Endothelial cell of umbilical vein (primary cell): ENCODE results near the gene KCNIP3. TPM values are rescaled to one million over a fixed set of nuclear protein-coding genes. Genes with fewer than 3 reads are reported as not detected.

Experiments used
- BruUV-seq: library from RNA; stranded (reverse); fragments of 400-500 nt; replicated peaks from 2 replicates; lab custom pipeline; 2021; lab: Mats Ljungman, UMichigan
- CTCF ChIA-PET: fragments of 300-600, 350-600 bp; sonication (Branson Sonifier 250); formaldehyde crosslinking; loops from one replicate; lab custom pipeline; 2021; ENCODE audit warnings: antibody characterized with exemption, inconsistent platforms; lab: Charles Lee
- POLR2A ChIA-PET: fragments of 300-600, 350-600 bp; sonication (Branson Sonifier 250); formaldehyde crosslinking; loops from one replicate; lab custom pipeline; 2021; ENCODE audit warnings: antibody characterized with exemption, inconsistent platforms; lab: Charles Lee
- DNase-seq: peaks from one replicate; pipeline ENCODE4 v3.0.0-alpha.2; 2011; ENCODE audit warnings: low read depth, low spot score
- FAIRE-seq: peaks from 2 replicates; lab custom pipeline; 2011; peaks lifted over from hg19 to GRCh38; lab: Jason Lieb, UNC
- H2AFZ ChIP-seq: 2 replicates; pipeline ENCODE4 v1.6.0; 2012; ENCODE audit warnings: low read depth, low read length, control low read depth, inconsistent platforms
- H3K27ac ChIP-seq: 2 replicates; pipeline ENCODE4 v1.5.1; 2011; ENCODE audit warnings: low read depth, mild to moderate bottlenecking, control low read depth, low read length, moderate library complexity; ENCODE audit not compliant: insufficient read depth
- H3K27me3 ChIP-seq, 2 experiments: 2 replicates each; pipeline versions ENCODE4 v1.6.0 to v1.6.1; 2011; ENCODE audit warnings: low read length in 2 of 2, mixed read lengths in 1 of 2; ENCODE audit not compliant: control insufficient read depth in 2 of 2, insufficient read depth in 2 of 2
- H3K36me3 ChIP-seq, 2 experiments: 2 replicates in 1 of 2; 3 replicates in 1 of 2; pipeline ENCODE4 v1.5.1; 2011; ENCODE audit warnings: low read length in 2 of 2, mild to moderate bottlenecking in 1 of 2, moderate library complexity in 1 of 2; ENCODE audit not compliant: control insufficient read depth in 2 of 2, insufficient read depth in 2 of 2; ENCODE audit errors: extremely low read depth in 1 of 2
- H3K4me1 ChIP-seq: 3 replicates; pipeline ENCODE4 v1.5.1; 2011; ENCODE audit warnings: mild to moderate bottlenecking, low read length; ENCODE audit not compliant: control insufficient read depth, insufficient read depth; ENCODE audit errors: extremely low read depth
- H3K4me2 ChIP-seq: 2 replicates; pipeline ENCODE4 v1.6.1; 2011; ENCODE audit warnings: low read length, control low read depth, mixed read lengths; ENCODE audit not compliant: insufficient read depth
- H3K4me3 ChIP-seq, 3 experiments: fragments of 200-600 bp in 1 of 3; sonication (generic), shearing (Covaris generic) in 1 of 3; replicated peaks in 1 of 3; 2 replicates each; pipeline ENCODE4 v1.5.1; 2011 to 2016; ENCODE audit warnings: control low read depth in 3 of 3, low read length in 3 of 3, mild to moderate bottlenecking in 2 of 3, inconsistent platforms in 1 of 3, low read depth in 1 of 3, moderate library complexity in 1 of 3; ENCODE audit not compliant: insufficient read depth in 1 of 3
- H3K79me2 ChIP-seq: 2 replicates; pipeline ENCODE4 v1.6.0; 2012; ENCODE audit warnings: low read length, inconsistent platforms; ENCODE audit not compliant: control insufficient read depth, insufficient read depth
- H3K9ac ChIP-seq: replicated peaks from 2 replicates; pipeline ENCODE3; 2011; ENCODE audit warnings: low read length, control low read depth; ENCODE audit not compliant: insufficient read depth; ENCODE audit errors: extremely low read depth
- H3K9me1 ChIP-seq: replicated peaks from 3 replicates; pipeline ENCODE4 v1.6.0; 2011; ENCODE audit warnings: mild to moderate bottlenecking, low read length; ENCODE audit not compliant: control insufficient read depth, insufficient read depth; ENCODE audit errors: extremely low read depth
- H3K9me3 ChIP-seq: replicated peaks from 2 replicates; pipeline ENCODE4 v1.5.1; 2012; ENCODE audit warnings: low read length, inconsistent platforms; ENCODE audit not compliant: control insufficient read depth, insufficient read depth
- H4K20me1 ChIP-seq: replicated peaks from 2 replicates; pipeline ENCODE3; 2011; ENCODE audit warnings: mild to moderate bottlenecking, low read length; ENCODE audit not compliant: control insufficient read depth, insufficient read depth; ENCODE audit errors: extremely low read depth
- CTCF ChIP-seq, 2 donors: IDR thresholded peaks; 1 replicate in 1 of 2; 2 replicates in 1 of 2; pipeline ENCODE4 v1.5.1; 2011; ENCODE audit warnings: low read length in 2 of 2, mild to moderate bottlenecking in 2 of 2, moderate library complexity in 2 of 2, control low read depth in 1 of 2, inconsistent platforms in 1 of 2, low read depth in 1 of 2; ENCODE audit not compliant: insufficient read depth in 1 of 2; ENCODE audit errors: extremely low read depth in 1 of 2
- EZH2 ChIP-seq: IDR thresholded peaks from 2 replicates; pipeline ENCODE4 v1.6.1; 2012; ENCODE audit warnings: borderline replicate concordance, low read depth, mild to moderate bottlenecking, moderate library complexity, low read length, inconsistent platforms; ENCODE audit not compliant: severe bottlenecking
- FOS ChIP-seq: IDR thresholded peaks from 2 replicates; pipeline ENCODE4 v1.6.1; 2011; ENCODE audit warnings: mild to moderate bottlenecking, low read length, moderate library complexity, borderline replicate concordance; ENCODE audit not compliant: insufficient read depth
- GATA2 ChIP-seq: IDR thresholded peaks from 2 replicates; pipeline ENCODE4 v1.7.0; 2011; ENCODE audit warnings: low read depth, mild to moderate bottlenecking, moderate library complexity, mixed read lengths, low read length; ENCODE audit not compliant: insufficient read length, insufficient read depth
- JUN ChIP-seq: IDR thresholded peaks from 2 replicates; pipeline ENCODE4 v1.6.1; 2011; ENCODE audit warnings: borderline replicate concordance, low read depth; ENCODE audit not compliant: insufficient read length, insufficient read depth
- MAX ChIP-seq: IDR thresholded peaks from 2 replicates; pipeline ENCODE4 v1.6.1; 2011; ENCODE audit not compliant: insufficient read depth, insufficient read length
- MYC ChIP-seq: IDR thresholded peaks from one replicate; pipeline ENCODE4 v1.6.1; 2011; ENCODE audit warnings: mild to moderate bottlenecking, low read depth, low read length
- POLR2A ChIP-seq: IDR thresholded peaks from 2 replicates; pipeline ENCODE4 v1.6.1; 2012; ENCODE audit warnings: low read depth, mild to moderate bottlenecking, control low read depth, low read length
- POLR2AphosphoS5 ChIP-seq: IDR thresholded peaks from 2 replicates; pipeline ENCODE4 v1.6.1; 2012; ENCODE audit warnings: low read depth, mild to moderate bottlenecking, control low read depth, low read length, moderate library complexity; ENCODE audit not compliant: insufficient read depth
- dilution Hi-C: fragments of 300-500 bp; cut with MboI; formaldehyde crosslinking; loops from one replicate; pipeline ENCODE4 v1.15.0; 2019; ENCODE audit warnings: low sequenced_read_pairs; ENCODE audit not compliant: extremely low pct_ligation_motif_present
- intact Hi-C: fragments of 100-400 bp; cut with micrococcal nuclease; formaldehyde crosslinking; loops from one replicate; pipeline ENCODE4 v1.10.0; 2022
- polyA plus RNA-seq, 4 experiments: library from polyadenylated mRNA; depleted of rRNA in 3 of 4; stranded (reverse) in 3 of 4; unstranded in 1 of 4; fragments of >200 nt; gene quantifications; 2 replicates each; pipeline versions ENCODE4 v1.2.1 to v1.2.3, GENCODE V29; 2011 to 2012; ENCODE audit warnings: missing spikeins in 1 of 4
- total RNA-seq: library from RNA; stranded (reverse); gene quantifications from 2 replicates; pipeline ENCODE4 v1.2.3, GENCODE V29; 2021

The KCNIP3 gene
- total and polyA plus RNA-seq, 2 donors (not counting 3 experiments of a cell fraction or from before 2014, with no cell fraction given): 0.12 to 0.62 TPM

GRCh38 chr2:95337829-95338228 is 40.7 kb downstream of the KCNIP3 start:
- Histone ChIP-seq H3K9me1 (no peaks in the 10 kb centered on the region), H3K4me2 (no peak overlapping the region), H3K27me3 (peaks cover 1 to 8% of the 10 kb centered on the region in 2 experiments), H2AFZ (no peak overlapping the region), H3K9me3 (no peaks in the 10 kb centered on the region), H3K9ac (no peak overlapping the region), H3K4me1 (no peaks in the 10 kb centered on the region), H3K36me3 (no peaks in the 10 kb centered on the region), H3K27ac (no peak overlapping the region), H3K79me2 (no peaks in the 10 kb centered on the region), H3K4me3 (no peak overlapping the region), H4K20me1 (no peaks in the 10 kb centered on the region)
- dilution Hi-C loops (no loop called here), intact Hi-C loops (no loop called here)
- POLR2A ChIA-PET: no interaction called here
- DNase-seq (no peak), FAIRE-seq (no peak)
- TF ChIP-seq MAX: no peak
- no peak for TF ChIP-seq POLR2AphosphoS5
- no peak for TF ChIP-seq GATA2
- no peak for TF ChIP-seq JUN
- TF ChIP-seq EZH2: no peak
- BruUV-seq: no TSS peak
- CTCF ChIA-PET: no interaction called here

GRCh38 chr2:95342556-95343320 is 45.6 kb downstream of the KCNIP3 start:
- no peaks in the 10 kb centered on the region for H3K36me3 ChIP-seq
- no peak overlapping the region for H3K4me3 ChIP-seq
- dilution Hi-C loops (no loop called here), intact Hi-C loops (no loop called here)
- H2AFZ ChIP-seq: no peak overlapping the region
- no peaks in the 10 kb centered on the region for H4K20me1 ChIP-seq
- H3K27ac ChIP-seq: no peak overlapping the region
- FAIRE-seq: no peak
- no peak overlapping the region for H3K4me2 ChIP-seq
- no TSS peak for BruUV-seq
- no peaks in the 10 kb centered on the region for H3K9me1 ChIP-seq
- TF ChIP-seq FOS (no peak), JUN (no peak), CTCF (IDR thresholded peaks at IDR 0.05; ENCODE audit: extremely low read depth in 1 of 2, insufficient read depth in 1 of 2, low read depth in 1 of 2, low read length in 2 of 2) (no peak), POLR2AphosphoS5 (no peak), POLR2A (no peak), EZH2 (no peak), GATA2 (no peak), MYC (no peak), MAX (no peak)
- no peak overlapping the region for H3K9ac ChIP-seq
- peaks cover 7% of the 10 kb centered on the region for H3K4me1 ChIP-seq
- ChIA-PET CTCF (no interaction called here), POLR2A (no interaction called here)
- DNase-seq: no peak
- H3K27me3 ChIP-seq: peaks cover 6 to 13% of the 10 kb centered on the region in 2 experiments
- no peaks in the 10 kb centered on the region for H3K9me3 ChIP-seq
- H3K79me2 ChIP-seq: no peaks in the 10 kb centered on the region
